H7 (cell line): Measurements from ENCODE around the gene SYK. TPM values are rescaled to one million over a fixed set of nuclear protein-coding genes. Genes with fewer than 3 reads are reported as not detected.

Experiments
- DNase-seq: peaks from one replicate; pipeline ENCODE4 v3.0.0; 2012
- H3K27me3 ChIP-seq: 2 replicates; pipeline ENCODE4 v1.6.0; 2011; ENCODE audit warnings: mild to moderate bottlenecking, low read length; ENCODE audit not compliant: control insufficient read depth, insufficient read depth
- H3K36me3 ChIP-seq: replicated peaks from 2 replicates; pipeline ENCODE4 v1.5.1; 2011; ENCODE audit warnings: low read length; ENCODE audit not compliant: control insufficient read depth, insufficient read depth
- H3K4me3 ChIP-seq: 2 replicates; pipeline ENCODE4 v1.5.1; 2011; ENCODE audit warnings: low read depth, mild to moderate bottlenecking, control low read depth, low read length, moderate library complexity; ENCODE audit not compliant: insufficient read depth
- total RNA-seq: library from RNA; depleted of rRNA; stranded (reverse); fragments of >200 nt; shearing (Covaris generic); gene quantifications from 2 replicates; pipeline ENCODE4 v1.2.3, GENCODE V29; 2014

The SYK gene
- total RNA-seq, 1 experiment from 2014 or later, result 0.38 TPM

DNA sequence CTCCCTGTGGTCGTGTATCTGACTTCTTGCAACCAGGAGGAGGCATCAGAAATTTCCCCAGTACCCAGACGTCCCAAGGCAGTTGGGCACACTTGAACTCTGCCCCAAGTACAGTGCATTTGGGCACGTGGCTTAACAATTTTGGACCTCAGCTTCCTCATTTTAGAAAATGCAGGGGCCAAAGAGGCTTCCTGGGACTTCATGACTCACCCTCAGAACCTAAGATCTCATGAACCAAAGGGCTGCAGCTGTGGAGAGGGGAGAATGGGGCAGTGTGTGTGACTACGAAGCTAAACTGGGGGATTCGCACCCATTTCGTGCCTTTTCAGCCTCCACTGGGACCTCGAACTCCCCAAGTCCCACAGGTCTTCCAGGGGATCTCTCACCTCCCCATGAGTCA is 59.2 kb downstream of the SYK start:
- Histone ChIP-seq H3K36me3 (no peaks in the 10 kb centered on the region), H3K27me3 (no peaks in the 10 kb centered on the region), H3K4me3 (no peak overlapping the region)
- no peak for DNase-seq

DNA sequence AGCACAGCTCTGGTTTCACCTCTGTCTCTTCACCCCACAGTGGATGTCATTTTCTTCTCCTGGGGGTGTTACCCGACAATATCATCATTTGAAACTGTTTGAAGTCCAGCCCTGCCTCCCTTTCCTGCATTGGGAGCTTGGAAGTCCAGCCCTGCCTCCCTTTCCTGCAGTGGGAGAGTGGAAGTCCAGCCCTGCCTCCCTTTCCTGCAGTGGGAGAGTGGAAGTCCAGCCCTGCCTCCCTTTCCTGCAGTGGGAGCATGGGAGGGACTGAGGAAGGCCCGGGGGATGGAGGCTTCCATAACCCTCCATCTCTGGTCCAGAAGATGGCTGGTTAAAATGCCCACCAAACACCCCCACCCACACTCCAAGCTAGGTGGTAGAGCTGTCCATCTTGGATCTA is 59.8 kb downstream of the SYK start:
- Histone ChIP-seq H3K4me3 (no peak overlapping the region), H3K27me3 (no peaks in the 10 kb centered on the region), H3K36me3 (no peaks in the 10 kb centered on the region)
- no peak for DNase-seq

DNA sequence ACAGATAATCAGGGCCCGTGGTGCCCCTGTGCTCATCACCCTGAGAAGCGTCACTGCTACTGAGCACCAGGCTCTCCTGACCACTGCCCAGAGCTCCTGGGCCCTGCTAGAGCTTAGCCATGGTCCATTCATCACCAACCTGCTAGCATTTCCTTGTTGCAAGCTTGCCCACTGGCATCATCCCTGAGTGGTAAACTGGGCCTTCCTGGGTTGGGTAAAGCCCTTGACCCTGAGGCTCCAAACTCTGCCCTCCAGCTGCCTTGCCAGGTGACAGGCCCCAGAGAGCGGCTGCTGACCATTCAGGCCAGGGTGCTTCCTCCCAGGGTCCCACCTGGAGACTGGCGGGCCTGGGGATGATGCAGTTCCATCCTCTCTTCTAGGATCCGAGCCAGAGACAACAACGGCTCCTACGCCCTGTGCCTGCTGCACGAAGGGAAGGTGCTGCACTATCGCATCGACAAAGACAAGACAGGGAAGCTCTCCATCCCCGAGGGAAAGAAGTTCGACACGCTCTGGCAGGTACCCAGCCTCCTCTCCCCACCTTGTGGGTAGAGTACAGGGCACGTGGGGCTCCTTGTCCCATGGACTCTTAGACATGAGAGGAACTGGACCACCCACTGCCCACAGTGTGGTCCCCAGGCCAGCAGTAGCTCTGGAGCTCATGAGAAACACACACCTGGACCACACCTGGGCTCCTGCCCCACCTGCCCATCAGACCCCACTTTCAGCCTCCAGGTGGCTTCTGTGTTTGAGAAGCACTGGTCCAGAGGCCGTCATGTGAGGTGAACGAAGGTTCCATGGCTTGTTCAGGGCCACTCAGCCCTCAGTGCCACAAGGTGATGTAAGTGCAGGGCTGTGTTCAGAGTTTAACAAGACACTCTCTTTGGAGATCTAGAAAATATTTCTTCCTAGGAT is 60.5 kb downstream of the SYK start:
- H3K36me3 ChIP-seq, result no peaks in the 10 kb centered on the region
- DNase-seq, result no peak

DNA sequence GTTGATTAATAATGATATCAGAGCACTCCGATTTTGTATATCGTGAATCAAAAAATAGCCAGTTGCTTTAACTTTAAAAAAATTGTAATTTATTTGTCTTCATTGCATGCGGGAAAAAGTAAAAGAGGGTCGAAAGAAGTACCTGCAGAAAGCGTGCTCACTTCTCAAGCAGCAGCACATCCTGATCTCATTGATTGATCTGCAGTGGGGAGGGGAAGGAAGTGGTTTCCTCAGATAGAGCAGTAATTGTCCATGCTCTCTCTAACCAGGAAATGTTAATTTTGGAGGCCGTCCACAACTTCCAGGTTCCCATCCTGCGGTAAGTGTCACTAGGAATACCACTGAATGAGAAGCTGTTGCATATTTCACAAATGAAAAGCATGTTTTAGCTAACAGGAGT is 63.2 kb downstream of the SYK start:
- H3K4me3 ChIP-seq, result no peak overlapping the region
- no peak for DNase-seq
- H3K27me3 ChIP-seq, result no peaks in the 10 kb centered on the region
- H3K36me3 ChIP-seq, result no peaks in the 10 kb centered on the region

More for the DNA sequence above, 60.5 kb downstream of the SYK start:
- Histone ChIP-seq H3K4me3 (no peak overlapping the region), H3K27me3 (no peaks in the 10 kb centered on the region)

DNA sequence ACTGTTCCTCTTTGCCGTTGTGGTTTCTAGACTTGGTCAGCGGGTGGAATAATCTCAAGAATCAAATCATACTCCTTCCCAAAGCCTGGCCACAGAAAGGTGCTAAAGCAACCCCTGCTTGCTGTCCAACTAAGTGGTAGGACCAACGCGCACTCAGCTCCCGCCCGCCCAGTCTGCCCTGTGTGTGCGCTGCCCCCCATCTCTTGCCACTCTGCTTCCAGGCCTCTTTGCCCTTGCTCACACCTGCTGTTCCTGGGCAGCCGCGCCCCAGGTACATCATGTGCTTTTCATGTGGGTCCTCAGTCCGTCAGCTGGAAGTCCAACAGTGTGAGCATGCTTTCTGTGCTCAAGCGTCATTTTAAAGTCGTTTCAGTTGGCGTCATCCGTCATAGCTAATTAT is 65.5 kb downstream of the SYK start:
- Histone ChIP-seq H3K4me3 (no peak overlapping the region), H3K36me3 (no peaks in the 10 kb centered on the region), H3K27me3 (no peaks in the 10 kb centered on the region)
- DNase-seq, result no peak

DNA sequence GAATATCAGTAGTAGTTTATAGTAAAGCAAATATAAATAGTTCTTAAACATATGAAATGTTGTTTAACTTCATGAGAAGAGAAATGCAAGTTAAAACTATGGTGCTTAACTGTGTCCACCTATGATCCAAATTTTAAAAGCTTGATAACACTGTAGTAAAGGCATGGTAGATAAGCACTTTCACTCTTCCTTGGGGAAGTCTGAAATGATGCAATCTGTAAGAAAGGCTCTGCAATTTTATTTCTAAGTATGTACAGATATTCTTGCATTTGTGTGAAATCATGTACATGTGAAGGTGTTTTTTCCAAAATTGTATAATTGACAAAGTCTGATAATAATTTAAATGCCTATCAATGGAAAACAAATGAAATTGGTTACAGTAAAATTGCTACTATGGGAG is 66.9 kb downstream of the SYK start:
- Histone ChIP-seq H3K27me3 (no peaks in the 10 kb centered on the region), H3K36me3 (no peaks in the 10 kb centered on the region), H3K4me3 (no peak overlapping the region)
- no peak for DNase-seq

DNA sequence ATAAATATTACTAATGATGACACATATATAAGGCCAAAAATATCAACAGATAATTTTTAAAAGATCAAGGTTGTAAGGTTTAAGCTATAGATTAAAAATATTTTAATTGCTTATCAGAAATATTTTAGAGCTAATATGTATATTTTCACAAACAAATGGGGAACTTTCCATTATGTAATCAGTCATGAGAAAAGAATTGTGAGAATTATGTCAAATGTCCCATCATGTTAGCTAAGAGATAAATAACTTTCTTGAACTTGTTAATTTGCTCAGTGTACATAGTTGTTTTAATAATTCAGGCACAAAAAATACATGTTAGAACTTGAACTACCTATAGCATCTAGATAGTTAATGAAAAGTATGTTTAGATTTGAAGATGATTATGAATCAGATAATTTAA is 67.7 kb downstream of the SYK start:
- no peak for DNase-seq
- Histone ChIP-seq H3K27me3 (no peaks in the 10 kb centered on the region), H3K4me3 (no peak overlapping the region), H3K36me3 (no peaks in the 10 kb centered on the region)

DNA sequence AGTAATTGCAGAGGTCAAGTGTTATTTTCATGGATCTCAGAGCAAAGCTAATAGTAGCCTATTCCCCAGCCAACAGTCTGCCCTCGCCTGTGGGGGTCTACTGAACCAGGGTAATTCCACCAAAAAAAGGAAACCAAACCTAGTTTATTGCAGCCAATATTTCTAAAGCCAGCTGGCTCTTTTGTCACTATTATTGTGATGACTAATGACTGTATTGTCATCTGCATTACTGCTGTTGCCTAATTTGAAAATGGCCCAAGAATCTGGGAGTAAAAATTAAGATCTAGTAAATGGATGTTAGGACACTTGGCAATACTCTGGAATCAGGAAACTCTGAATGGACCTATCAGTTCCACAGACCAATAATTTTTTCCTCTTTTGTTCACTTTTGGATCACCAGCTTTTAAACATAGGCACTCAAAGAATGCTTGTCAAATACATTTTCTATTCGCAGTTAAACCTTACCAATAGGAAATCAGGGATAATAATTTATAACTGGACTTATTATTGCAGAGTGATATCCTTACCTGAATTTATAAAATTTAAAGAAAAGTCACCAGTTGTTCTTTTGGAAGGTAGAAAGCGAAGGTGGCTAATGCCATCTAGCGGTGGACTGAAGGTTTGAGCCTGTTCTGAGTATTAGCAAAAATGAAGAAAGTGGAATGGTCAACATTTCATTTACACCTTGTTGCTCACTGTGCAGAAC is 69.2 kb downstream of the SYK start:
- Histone ChIP-seq H3K36me3 (no peaks in the 10 kb centered on the region), H3K4me3 (no peak overlapping the region), H3K27me3 (no peaks in the 10 kb centered on the region)
- no peak for DNase-seq

DNA sequence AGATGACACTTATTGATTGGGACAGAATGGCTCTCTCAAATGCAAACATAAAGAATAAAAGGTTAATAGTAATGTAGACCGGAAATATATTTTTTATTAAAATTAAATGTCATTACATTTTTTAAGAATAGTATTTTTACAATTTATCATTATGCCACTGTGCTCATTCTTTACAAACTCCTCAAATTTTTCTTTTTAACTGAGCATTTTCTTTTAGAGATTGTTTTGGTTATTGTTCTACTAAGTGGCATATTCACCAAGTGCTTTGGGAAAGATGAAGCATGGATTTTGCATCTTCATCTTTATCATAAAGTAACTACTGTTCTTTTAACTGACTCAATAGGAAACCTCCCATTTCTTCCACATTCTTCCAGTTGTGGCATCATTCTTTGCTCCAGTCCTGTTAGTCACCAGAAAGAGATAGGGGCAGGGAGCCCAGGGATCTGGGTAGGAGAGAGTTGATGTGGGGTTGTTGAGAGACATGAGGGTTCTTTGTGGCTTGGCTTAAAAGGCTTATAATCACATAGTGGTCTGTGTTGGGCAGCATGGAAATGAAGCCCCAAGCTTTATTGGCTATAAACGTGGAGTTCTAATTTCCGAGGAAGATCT is 69.8 kb downstream of the SYK start:
- no peaks in the 10 kb centered on the region for H3K36me3 ChIP-seq
- no peak for DNase-seq
- H3K27me3 ChIP-seq, result no peaks in the 10 kb centered on the region
- H3K4me3 ChIP-seq, result no peak overlapping the region

DNA sequence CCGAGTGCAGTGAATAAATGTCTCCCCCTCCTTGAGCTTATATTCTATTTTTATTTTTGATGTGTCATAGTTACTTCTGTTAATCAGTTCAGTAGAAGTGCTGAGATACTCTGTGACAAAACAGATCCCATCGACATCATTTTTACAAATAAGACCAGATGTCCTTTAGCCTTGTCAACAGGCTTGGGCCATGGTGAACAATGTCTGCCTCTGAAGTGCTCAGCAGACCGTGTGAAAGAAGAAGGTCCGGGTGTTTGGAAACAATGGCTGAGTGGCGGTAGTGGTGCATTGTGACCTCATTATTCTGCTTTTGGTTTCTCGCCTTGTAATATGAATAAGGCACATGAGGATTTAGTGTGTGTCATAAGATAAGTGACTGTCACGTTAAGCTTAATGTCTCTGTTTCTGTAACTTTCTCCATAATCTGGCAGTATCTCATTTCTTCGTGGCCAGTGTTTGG is 71.2 kb downstream of the SYK start:
- Histone ChIP-seq H3K36me3 (no peaks in the 10 kb centered on the region), H3K4me3 (no peak overlapping the region), H3K27me3 (no peaks in the 10 kb centered on the region)
- no peak for DNase-seq

DNA sequence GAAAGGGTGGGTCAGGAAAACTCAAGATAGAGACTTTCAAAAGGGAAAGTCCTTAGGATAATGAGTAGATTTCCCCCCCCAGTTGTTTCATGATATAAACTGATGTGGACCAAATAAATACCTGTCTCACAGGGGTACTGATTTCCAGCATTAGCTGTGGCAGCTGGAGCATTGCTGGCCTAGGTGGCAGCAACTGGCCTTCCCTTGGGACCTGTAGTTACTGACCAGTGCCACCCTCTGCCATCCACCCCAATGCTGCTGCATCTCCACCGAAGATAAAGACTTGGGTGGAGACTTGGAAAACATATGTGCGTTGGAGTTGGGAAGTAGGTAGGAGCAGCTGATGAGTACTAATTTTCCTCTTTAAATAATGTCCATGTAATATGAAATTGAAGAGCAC is 71.8 kb downstream of the SYK start:
- no peak for DNase-seq
- Histone ChIP-seq H3K4me3 (no peak overlapping the region), H3K27me3 (no peaks in the 10 kb centered on the region), H3K36me3 (no peaks in the 10 kb centered on the region)

DNA sequence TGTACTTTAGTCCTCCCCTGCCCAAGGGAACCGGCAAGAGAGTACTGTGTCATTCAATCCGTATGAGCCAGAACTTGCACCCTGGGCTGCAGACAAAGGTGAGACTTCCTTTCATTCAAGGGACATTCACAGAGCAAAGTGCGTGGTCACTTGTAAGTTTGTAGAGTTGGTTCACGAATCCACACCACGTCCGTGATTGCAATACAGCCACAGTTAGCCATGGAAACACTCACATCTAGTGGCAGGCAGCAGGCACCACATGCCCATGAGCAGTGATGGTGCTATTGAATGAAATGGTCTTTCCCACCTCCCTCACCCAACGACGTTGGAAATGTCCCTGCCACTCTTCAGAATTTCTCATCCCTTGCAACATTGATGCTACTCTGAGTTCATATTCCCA is 72.6 kb downstream of the SYK start:
- Histone ChIP-seq H3K27me3 (no peaks in the 10 kb centered on the region), H3K36me3 (no peaks in the 10 kb centered on the region), H3K4me3 (no peak overlapping the region)
- DNase-seq, result no peak

DNA sequence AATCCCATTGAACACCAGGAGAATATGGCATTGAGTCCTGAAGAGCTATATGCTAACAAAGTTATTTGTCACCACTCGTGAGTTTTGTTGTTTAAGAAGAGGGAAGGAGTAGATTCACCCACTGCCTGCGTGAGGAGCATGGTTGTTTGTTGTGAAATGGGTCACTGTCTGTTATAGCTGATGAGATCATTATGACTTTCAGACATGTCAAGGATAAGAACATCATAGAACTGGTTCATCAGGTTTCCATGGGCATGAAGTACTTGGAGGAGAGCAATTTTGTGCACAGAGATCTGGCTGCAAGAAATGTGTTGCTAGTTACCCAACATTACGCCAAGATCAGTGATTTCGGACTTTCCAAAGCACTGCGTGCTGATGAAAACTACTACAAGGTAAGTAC is 76.9 kb downstream of the SYK start:
- no peak overlapping the region for H3K4me3 ChIP-seq
- no peaks in the 10 kb centered on the region for H3K27me3 ChIP-seq
- no peak for DNase-seq
- no peaks in the 10 kb centered on the region for H3K36me3 ChIP-seq

DNA sequence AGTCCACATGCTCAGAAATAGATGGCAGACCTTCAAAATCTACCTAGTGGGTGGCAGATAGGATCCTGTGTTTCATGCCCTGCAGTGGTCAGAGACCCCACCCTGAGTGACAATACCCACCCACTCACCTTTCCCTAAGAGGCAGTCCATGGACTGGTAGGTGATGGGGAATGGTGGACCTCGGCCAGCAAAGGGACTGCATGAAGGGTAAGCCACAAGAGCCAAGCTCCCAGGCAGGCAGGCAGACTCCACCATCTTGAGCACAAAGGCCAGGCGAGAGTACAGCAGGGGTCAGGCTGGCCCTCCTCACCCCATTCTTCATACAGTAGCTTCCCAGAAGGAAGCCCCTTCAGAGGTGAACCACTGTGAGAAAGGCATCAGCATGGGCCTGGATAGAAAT is 78.4 kb downstream of the SYK start:
- H3K4me3 ChIP-seq, result no peak overlapping the region
- no peak for DNase-seq
- H3K27me3 ChIP-seq, result no peaks in the 10 kb centered on the region
- H3K36me3 ChIP-seq, result no peaks in the 10 kb centered on the region

DNA sequence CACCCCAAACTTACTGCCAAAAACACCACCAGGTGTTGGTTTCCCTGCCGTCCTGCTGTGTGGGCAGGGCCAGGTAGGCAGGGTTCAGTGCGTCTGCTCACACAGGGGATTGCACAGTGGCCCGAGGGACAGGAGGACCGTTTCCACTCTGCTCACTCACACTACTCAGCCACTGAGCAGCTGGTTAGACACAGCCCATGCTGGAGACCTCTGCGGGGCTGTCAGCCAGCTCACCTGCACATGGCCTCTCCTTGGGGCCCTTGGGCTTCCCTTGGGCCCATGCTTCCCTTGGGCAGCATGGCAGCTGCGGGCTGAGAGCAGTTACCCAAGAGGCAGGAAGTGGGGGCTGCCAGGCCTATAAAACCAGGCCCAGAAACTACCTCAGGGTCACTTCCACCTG is 79.0 kb downstream of the SYK start:
- no peak overlapping the region for H3K4me3 ChIP-seq
- DNase-seq, result no peak
- H3K36me3 ChIP-seq, result no peaks in the 10 kb centered on the region
- no peaks in the 10 kb centered on the region for H3K27me3 ChIP-seq
